CD14-positive monocyte (primary cell): ENCODE measurements around the gene TRPV4. TPM values are rescaled to one million over a fixed set of nuclear protein-coding genes. Genes with fewer than 3 reads are reported as not detected.

ENCODE experiments used
- DNase-seq, 3 donors: peaks; one replicate each; pipeline ENCODE4 v3.0.0-alpha.2; 2011 to 2022
- H2AFZ ChIP-seq: 2 replicates; pipeline ENCODE4 v1.6.0; 2012; ENCODE audit warnings: mild to moderate bottlenecking, low read depth, low read length, inconsistent platforms; ENCODE audit not compliant: insufficient read depth, poor library complexity, severe bottlenecking
- H3K27ac ChIP-seq, 2 donors: 1 replicate in 1 of 2; 2 replicates in 1 of 2; pipeline ENCODE4 v1.5.1; 2012 to 2013; ENCODE audit warnings: low read length in 2 of 2, control low read depth in 1 of 2, inconsistent platforms in 1 of 2, low read depth in 1 of 2, mild to moderate bottlenecking in 1 of 2
- H3K27me3 ChIP-seq, 2 donors: one replicate each; pipeline versions ENCODE4 v1.6.0 to v1.6.1; 2011 to 2013; ENCODE audit warnings: low read length in 2 of 2; ENCODE audit not compliant: control insufficient read depth in 2 of 2, insufficient read depth in 2 of 2
- H3K36me3 ChIP-seq, 2 donors: replicated peaks in 1 of 2; 1 replicate in 1 of 2; 2 replicates in 1 of 2; pipeline versions ENCODE4 v1.5.1 to v1.6.1; 2012 to 2013; ENCODE audit warnings: low read length in 2 of 2, control low read depth in 1 of 2, inconsistent platforms in 1 of 2, mild to moderate bottlenecking in 1 of 2; ENCODE audit not compliant: insufficient read depth in 2 of 2, control insufficient read depth in 1 of 2
- H3K4me1 ChIP-seq, 2 donors: 1 replicate in 1 of 2; 2 replicates in 1 of 2; pipeline versions ENCODE4 v1.5.1 to v1.6.1; 2012 to 2013; ENCODE audit warnings: low read length in 2 of 2, control low read depth in 1 of 2, inconsistent platforms in 1 of 2, mild to moderate bottlenecking in 1 of 2, moderate library complexity in 1 of 2; ENCODE audit not compliant: insufficient read depth in 2 of 2, control insufficient read depth in 1 of 2
- H3K4me2 ChIP-seq: replicated peaks from 2 replicates; pipeline ENCODE3; 2012; ENCODE audit warnings: low read length, moderate library complexity, mild to moderate bottlenecking; ENCODE audit not compliant: poor library complexity, severe bottlenecking; ENCODE audit errors: extremely low read depth
- H3K4me3 ChIP-seq, 3 experiments: fragments of 200-600 bp in 1 of 3; sonication (generic) in 1 of 3; replicated peaks in 1 of 3; 1 replicate in 2 of 3; 2 replicates in 1 of 3; pipeline ENCODE4 v1.5.1; 2011 to 2013; ENCODE audit warnings: low read length in 3 of 3, mild to moderate bottlenecking in 3 of 3, control low read depth in 2 of 3, low read depth in 2 of 3, inconsistent platforms in 1 of 3, moderate library complexity in 1 of 3
- H3K79me2 ChIP-seq: 2 replicates; pipeline ENCODE4 v1.6.0; 2012; ENCODE audit warnings: mild to moderate bottlenecking, control low read depth, inconsistent platforms, low read length, moderate library complexity; ENCODE audit not compliant: insufficient read depth
- H3K9ac ChIP-seq: 2 replicates; pipeline ENCODE4 v1.6.0; 2017; ENCODE audit warnings: low read length, mild to moderate bottlenecking; ENCODE audit not compliant: insufficient read depth, poor library complexity, severe bottlenecking
- H3K9me3 ChIP-seq, 2 donors: replicated peaks in 1 of 2; 1 replicate in 1 of 2; 2 replicates in 1 of 2; pipeline versions ENCODE4 v1.5.1 to v1.6.1; 2012 to 2013; ENCODE audit warnings: low read length in 2 of 2, control low read depth in 1 of 2; ENCODE audit not compliant: control insufficient read depth in 1 of 2, insufficient read depth in 1 of 2
- H4K20me1 ChIP-seq: 2 replicates; pipeline ENCODE4 v1.6.0; 2012; ENCODE audit warnings: mild to moderate bottlenecking, low read length, control low read depth, moderate library complexity; ENCODE audit not compliant: insufficient read depth
- H3K27ac Mint-ChIP-seq, 7 donors: one replicate each; pipeline ENCODE4 v1.8.0; 2020; ENCODE audit warnings: mild to moderate bottlenecking in 7 of 7, mixed read lengths in 7 of 7, moderate library complexity in 6 of 7, inconsistent platforms in 2 of 7
- H3K27me3 Mint-ChIP-seq, 3 donors: one replicate each; pipeline ENCODE4 v1.8.0; 2021 to 2022; ENCODE audit warnings: low read depth in 3 of 3, mild to moderate bottlenecking in 3 of 3, mixed read lengths in 3 of 3, moderate library complexity in 3 of 3, inconsistent platforms in 1 of 3
- H3K36me3 Mint-ChIP-seq, 2 donors: one replicate each; pipeline ENCODE4 v1.8.0; 2020; ENCODE audit warnings: mixed read lengths in 2 of 2, inconsistent platforms in 1 of 2, mild to moderate bottlenecking in 1 of 2
- H3K4me1 Mint-ChIP-seq: one replicate; pipeline ENCODE4 v1.8.0; 2020; ENCODE audit warnings: mild to moderate bottlenecking, mixed read lengths
- H3K4me3 Mint-ChIP-seq, 2 donors: one replicate each; pipeline ENCODE4 v1.8.0; 2020; ENCODE audit warnings: mild to moderate bottlenecking in 2 of 2, mixed read lengths in 2 of 2, moderate library complexity in 1 of 2
- H3K9me3 Mint-ChIP-seq, 7 donors: one replicate each; pipeline ENCODE4 v1.8.0; 2020 to 2022; ENCODE audit warnings: mixed read lengths in 7 of 7, mild to moderate bottlenecking in 6 of 7, moderate library complexity in 6 of 7, inconsistent platforms in 2 of 7
- WGBS: methylation state at CpG from one replicate; pipeline ENCODE4 v1.1.5; 2013; ENCODE audit warnings: missing lambda C conversion rate; ENCODE audit not compliant: insufficient coverage; 5-methylcytosine and 5-hydroxymethylcytosine counted together
- intact Hi-C, 2 donors: fragments of 100-400 bp; cut with micrococcal nuclease; formaldehyde crosslinking; loops; one replicate each; pipeline versions ENCODE4 v1.15.0 to v1.15.1; 2023
- polyA plus RNA-seq, 3 donors: library from polyadenylated mRNA; depleted of rRNA in 1 of 3; unstranded in 2 of 3; stranded (reverse) in 1 of 3; fragments of 300-500 nt in 2 of 3; fragments of >200 nt in 1 of 3; fragmentation: Illumina TruSeq in 2 of 3; gene quantifications; 1 replicate in 2 of 3; 2 replicates in 1 of 3; pipeline ENCODE4 v1.2.3, GENCODE V29; 2012 to 2021
- TF ChIP-seq, protein P1 (sequence below): fragments of 200-600 bp; IDR thresholded peaks from one replicate; pipeline ENCODE4 v1.8.0; 2022; ENCODE audit warnings: antibody characterized with exemption, mild to moderate bottlenecking

Gene TRPV4
- polyA plus RNA-seq, 3 donors = 0.64 to 3.1 (median 2.0) TPM

DNA sequence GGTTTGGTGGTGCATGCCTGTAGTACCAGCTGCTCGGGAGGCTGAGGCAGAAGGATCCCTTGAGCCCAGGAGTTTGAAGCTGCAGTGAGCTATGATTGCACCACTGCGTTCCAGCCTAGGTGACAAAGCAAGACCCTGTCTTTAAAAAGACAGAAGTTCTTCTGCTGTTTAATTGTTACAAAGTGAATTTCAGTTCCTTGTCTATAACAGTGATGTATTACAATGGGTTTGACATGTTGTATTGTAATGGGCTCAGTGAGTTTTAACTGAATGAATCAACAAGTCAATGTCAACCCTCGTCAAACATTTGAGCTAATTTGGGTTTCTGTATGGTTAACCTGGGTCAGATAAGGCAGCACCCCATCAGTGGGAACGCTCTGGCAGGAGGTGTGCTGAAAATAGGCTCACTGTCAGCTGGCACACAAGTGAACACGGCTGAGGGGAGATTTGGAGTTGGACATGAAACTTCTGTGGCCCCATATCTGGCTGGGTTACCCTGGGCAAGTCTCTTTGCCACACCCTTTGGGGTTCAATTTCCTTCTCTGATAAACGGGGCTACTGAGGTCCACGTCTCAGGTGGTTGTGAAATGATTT lies 14.0 kb upstream of the TRPV4 start:
- TF ChIP-seq, protein P1, sequence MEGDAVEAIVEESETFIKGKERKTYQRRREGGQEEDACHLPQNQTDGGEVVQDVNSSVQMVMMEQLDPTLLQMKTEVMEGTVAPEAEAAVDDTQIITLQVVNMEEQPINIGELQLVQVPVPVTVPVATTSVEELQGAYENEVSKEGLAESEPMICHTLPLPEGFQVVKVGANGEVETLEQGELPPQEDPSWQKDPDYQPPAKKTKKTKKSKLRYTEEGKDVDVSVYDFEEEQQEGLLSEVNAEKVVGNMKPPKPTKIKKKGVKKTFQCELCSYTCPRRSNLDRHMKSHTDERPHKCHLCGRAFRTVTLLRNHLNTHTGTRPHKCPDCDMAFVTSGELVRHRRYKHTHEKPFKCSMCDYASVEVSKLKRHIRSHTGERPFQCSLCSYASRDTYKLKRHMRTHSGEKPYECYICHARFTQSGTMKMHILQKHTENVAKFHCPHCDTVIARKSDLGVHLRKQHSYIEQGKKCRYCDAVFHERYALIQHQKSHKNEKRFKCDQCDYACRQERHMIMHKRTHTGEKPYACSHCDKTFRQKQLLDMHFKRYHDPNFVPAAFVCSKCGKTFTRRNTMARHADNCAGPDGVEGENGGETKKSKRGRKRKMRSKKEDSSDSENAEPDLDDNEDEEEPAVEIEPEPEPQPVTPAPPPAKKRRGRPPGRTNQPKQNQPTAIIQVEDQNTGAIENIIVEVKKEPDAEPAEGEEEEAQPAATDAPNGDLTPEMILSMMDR = no peak
- H3K4me1 ChIP-seq = peaks cover 57 to 59% of the 10 kb centered on the region in 2 donors
- H3K9ac ChIP-seq = peak overlapping the region; percentile 30
- intact Hi-C loops = loop anchor here in 1 of 2 donors (2.0 to 5.0 kb wide), 3 partner anchors 18 to 990 kb away; partner anchors contain the start of genes GLTP and SSH1
- no peaks in the 10 kb centered on the region for H3K27me3 ChIP-seq
- peaks cover 4 to 16% of the 10 kb centered on the region in 2 donors for H3K36me3 ChIP-seq
- H4K20me1 ChIP-seq = no peaks in the 10 kb centered on the region
- H3K4me3 ChIP-seq = peak overlapping the region in 1 of 3 experiments; percentile 65
- H3K79me2 ChIP-seq = no peaks in the 10 kb centered on the region
- H3K9me3 Mint-ChIP-seq = no peaks in the 10 kb centered on the region
- 10% methylated on average over 4 of the region's 7 CpGs for WGBS
- peak overlapping the region; percentile 59 for H2AFZ ChIP-seq
- peak overlapping the region; percentile 77 for H3K4me2 ChIP-seq
- H3K27me3 Mint-ChIP-seq = peaks cover 0 to 5% (median 1%) of the 10 kb centered on the region in 3 donors
- no peaks in the 10 kb centered on the region for H3K9me3 ChIP-seq
- DNase-seq = peak; percentile 71 to 82 (median 79)
- peak overlapping the region; percentile 95 to 99 (median 99) for H3K27ac Mint-ChIP-seq
- peaks cover 52% of the 10 kb centered on the region for H3K4me1 Mint-ChIP-seq
- H3K27ac ChIP-seq = peak overlapping the region; percentile 90 to 94
- H3K4me3 Mint-ChIP-seq = peak overlapping the region in 1 of 2 donors; percentile 29
- peaks cover 10 to 17% of the 10 kb centered on the region in 2 donors for H3K36me3 Mint-ChIP-seq

DNA sequence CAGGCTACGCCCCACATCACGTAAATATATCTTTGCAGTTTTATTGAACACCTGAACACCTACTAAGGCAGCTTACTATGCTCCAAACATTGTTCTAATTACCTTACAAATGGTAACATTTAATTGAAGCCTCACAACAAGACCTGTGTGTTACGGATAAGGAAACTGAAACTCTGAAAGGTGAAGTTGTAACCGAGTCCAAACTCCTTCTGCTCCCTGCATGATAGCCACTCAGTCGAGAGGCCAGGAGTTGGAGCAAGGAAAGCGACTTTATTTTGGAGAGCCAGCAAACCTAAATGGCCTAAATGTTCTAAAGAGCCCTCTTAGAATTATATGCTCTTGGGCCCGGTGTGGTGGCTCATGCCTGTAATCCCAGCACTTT lies 12.6 kb upstream of the TRPV4 start:
- H3K27me3 Mint-ChIP-seq = peaks cover 1 to 5% (median 1%) of the 10 kb centered on the region in 3 donors
- Histone ChIP-seq H3K9ac (peak overlapping the region; percentile 27), H3K4me2 (peak overlapping the region; percentile 77), H2AFZ (peak overlapping the region; percentile 62), H3K9me3 (no peaks in the 10 kb centered on the region), H4K20me1 (no peaks in the 10 kb centered on the region), H3K4me1 (peaks cover 61% of the 10 kb centered on the region in 2 donors), H3K27me3 (no peaks in the 10 kb centered on the region), H3K79me2 (no peaks in the 10 kb centered on the region), H3K36me3 (peaks cover 0 to 2% of the 10 kb centered on the region in 2 donors), H3K4me3 (peak overlapping the region; percentile 14 to 65 (median 20)), H3K27ac (peak overlapping the region; percentile 90 to 94)
- H3K27ac Mint-ChIP-seq = peak overlapping the region; percentile 95 to 99 (median 99)
- peak in 1 of 3 donors; percentile 23 for DNase-seq
- peak overlapping the region; percentile 57 to 68 for H3K4me3 Mint-ChIP-seq
- no peaks in the 10 kb centered on the region for H3K9me3 Mint-ChIP-seq
- WGBS = 93% methylated on average over 4 of the region's 7 CpGs
- peaks cover under 1 to 3% of the 10 kb centered on the region in 2 donors for H3K36me3 Mint-ChIP-seq
- TF ChIP-seq, protein P1 = no peak
- peaks cover 56% of the 10 kb centered on the region for H3K4me1 Mint-ChIP-seq
- intact Hi-C loops = loop anchor here (1.0 to 5.0 kb wide), 5 partner anchors 17 to 989 kb away; partner anchors contain the start of genes GLTP (in 1 of the 2) and SSH1 (in 1 of the 2)
